Medulla oblongata (tissue), 1 donor: ENCODE results near the gene ADISSP.
A peak's percentile ranks its signal among the peaks of the same experiment; 100 is the strongest.
"Not testable (repeated sequence)": the region's sequence is repeated elsewhere in the genome, so short reads cannot be mapped to it uniquely, and the experiment has no call there.

ENCODE experiments used
- DNase-seq: peaks from one replicate; pipeline ENCODE4 v3.0.0-alpha.2; 2015; ENCODE audit errors: extremely low spot score

ADISSP gene

DNA sequence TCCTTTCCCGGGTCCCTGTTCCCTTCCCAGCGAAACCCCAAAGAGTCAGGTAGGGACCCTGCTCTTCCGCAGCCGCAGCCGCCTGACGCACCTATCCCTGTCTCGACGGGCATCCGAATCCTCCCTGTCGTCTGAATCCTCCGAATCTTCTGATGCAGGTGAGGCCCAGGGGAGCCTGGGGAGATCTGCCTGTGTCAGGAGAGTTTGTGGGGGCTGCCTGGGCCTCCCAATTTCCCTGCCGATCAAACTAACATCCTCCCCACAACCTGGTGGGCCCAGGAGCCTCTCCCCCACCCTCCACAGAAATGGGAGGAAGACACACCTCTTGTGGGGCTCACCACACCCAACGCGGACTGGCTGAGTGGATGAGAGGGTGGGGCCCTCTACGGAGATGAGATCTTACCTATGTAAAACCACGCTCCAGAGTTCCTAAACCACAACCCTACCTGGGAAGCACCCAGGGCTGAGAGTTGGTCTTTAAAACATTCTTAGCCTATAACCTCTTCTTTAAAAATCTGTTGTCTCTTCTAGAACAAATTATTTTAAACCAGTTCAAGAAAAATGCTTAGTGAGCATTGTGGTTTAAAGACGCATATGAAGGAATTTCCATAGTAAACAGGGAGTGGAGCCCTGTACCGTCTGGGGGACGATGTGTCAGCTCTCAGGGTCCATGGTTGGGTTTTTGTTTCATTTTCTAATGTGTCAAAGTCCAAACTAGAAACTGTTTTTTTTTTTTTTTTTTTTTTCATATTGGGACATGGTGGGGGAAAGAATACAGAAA lies 30.2 kb upstream of the ADISSP start:
- no peak for DNase-seq

DNA sequence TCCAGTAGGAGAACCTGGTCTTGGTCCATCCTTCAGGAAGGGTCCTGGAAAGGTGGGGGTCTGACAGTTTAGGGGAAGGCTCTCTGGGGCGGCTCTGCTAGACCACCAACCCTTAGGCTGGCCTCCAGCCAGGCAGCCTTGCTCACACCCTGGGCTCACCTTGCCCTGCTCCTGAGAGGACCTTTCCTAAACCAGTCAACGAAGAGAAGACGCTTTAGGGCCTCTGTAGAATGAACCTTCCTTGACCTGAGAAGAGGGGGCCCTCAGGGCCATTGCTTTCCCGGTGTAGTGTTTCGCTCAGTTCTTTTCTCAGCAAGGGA lies 29.6 kb upstream of the ADISSP start:
- no peak for DNase-seq

GRCh38 chr20:3796477-3797225 lies 29.1 kb upstream of the ADISSP start:
- no peak for DNase-seq

DNA sequence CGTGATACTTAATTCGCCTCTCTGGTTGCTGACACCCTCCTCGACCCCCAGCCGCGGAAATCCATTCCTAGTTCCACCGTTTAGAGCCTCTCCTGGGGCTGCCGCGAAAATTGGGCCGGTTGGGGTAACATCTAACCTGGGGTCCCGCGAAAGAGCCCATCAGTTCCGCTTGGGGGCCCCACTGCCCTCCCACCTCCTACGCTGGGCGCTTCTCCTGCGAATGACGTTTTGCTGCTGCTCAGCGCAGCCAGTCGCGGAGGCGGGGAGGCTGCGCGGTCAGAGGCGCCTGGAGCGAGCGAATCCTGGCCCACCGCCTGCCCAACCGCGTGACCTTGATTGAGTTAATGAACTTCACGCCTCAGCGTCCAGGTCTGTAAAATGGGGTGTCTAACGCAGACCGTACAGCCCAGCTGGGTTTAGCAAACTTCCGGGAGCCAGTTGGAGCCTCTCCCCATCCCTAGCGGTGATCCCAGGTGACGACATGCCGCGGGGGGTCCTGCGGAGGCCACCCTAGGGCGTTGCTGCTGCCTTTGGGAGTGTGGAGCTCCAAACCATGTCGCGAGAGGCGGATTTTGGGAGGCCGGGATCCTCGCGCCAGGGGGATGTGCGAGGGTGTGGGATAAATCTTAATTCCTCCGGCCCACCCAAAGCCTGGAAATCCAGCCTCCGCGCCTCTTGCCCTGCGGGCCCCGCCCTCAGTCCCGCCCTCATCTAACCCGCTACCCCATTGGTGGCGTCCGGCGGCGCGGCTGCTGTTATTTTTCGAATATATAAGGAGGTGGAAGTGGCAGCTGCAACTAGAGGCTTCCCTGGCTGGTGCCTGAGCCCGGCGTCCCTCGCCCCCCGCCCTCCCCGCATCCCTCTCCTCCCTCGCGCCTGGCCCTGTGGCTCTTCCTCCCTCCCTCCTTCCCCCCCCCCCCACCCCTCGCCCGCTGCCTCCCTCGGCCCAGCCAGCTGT lies 28.2 kb upstream of the ADISSP start, which contains the start of gene CDC25B:
Gene CDC25B, plus strand, starts transcription at position 800 of the 958 bp plus-strand sequence. CDS start 222 bp downstream, outside the sequence.
- peak; percentile 93 for DNase-seq

GRCh38 chr20:3794701-3795420 lies 27.3 kb upstream of the ADISSP start:
- DNase-seq: no peak

GRCh38 chr20:3794168-3794567 lies 26.6 kb upstream of the ADISSP start:
- not testable (repeated sequence) for DNase-seq

DNA sequence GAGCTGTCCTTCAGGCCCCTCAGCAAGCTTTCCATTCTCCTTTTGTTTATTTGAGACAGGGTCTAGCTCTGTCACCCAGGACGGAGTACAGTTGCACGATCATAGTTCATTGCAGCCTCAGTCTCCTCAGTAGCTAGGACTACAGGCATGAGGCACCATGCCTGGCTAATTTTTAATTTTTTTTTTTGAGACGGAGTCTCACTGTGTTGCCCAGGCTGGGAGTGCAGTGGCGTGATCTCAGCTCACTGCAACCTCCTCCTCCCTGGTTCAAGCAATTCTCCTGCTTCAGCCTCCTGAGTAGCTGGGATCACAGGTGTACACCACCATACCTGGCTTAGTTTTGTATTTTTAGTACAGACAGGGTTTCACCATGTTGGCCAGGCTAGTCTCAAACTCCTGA lies 21.6 kb upstream of the ADISSP start:
- not testable (repeated sequence) for DNase-seq

- no peak for DNase-seq
Measured at GRCh38 chr20:3788685-3789155, 21.2 kb upstream of the ADISSP start.

DNA sequence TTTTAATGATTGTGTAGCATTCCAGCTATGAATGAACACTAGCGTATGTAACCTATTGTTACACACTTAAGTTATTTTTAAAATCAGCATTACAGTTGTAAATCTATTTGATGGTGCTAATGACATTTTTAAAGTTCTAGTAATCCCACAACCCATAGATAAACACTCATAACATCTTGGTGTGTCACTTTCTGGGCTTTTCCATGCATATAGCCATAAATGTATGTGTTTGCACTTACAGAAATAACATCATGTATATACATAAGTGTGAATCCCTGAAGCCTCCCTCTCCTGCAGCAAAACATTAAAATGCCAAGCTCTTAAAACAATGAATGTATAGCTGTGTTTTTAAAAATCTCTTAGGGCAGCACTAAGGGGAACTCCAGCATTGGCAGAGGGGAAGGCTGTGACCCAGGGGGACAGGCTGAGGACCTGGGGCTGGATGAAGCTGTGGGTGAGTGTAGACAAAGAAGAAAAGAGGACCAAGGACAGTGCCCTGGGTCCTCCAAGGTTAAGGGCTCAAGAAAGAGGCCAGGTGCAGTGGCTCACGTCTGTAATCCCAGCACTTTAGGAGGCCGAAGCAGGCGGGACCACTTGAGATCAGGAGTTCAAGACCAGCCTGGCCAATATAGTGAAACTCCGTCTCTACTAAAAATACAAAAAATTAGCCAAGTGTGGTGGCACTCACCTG lies 19.9 kb upstream of the ADISSP start:
- no peak for DNase-seq

DNA sequence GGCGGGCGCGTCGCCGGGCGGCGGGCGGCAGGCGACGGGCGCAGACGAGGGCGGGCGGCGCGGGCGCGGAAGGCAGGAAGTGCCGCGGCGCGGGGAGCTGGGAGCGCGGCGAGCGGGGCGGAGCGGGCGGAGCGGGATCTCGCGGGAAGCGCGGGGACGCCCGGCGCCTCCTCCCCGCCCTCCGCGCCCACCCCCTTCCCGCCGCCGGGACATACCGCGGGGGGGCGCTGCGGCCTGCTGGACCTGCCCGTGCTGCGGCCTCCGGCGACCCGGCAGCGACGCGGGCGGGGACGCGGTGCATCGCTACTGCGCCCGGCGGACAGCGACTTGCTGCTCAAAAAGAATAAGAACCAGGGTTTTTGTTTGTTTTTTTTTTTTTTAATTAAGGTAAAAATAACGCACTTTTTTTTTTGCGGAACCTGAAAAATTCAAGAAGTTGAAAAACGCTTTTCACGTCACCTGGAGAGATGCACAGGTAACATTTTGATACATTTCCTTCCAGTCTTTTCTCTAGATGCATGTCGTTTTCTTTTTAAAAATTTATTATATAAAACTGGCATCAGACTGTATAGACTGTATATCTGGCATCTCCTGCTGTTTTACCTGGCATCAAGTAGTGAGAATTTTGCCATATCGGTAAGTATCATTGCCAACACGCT lies 19.2 kb upstream of the ADISSP start, which contains the start of gene CENPB:
Gene CENPB, minus strand, starts transcription at position 76 of the 659 bp plus-strand sequence. CDS start 257 bp downstream, outside the sequence.
- DNase-seq: peak; percentile 89

DNA sequence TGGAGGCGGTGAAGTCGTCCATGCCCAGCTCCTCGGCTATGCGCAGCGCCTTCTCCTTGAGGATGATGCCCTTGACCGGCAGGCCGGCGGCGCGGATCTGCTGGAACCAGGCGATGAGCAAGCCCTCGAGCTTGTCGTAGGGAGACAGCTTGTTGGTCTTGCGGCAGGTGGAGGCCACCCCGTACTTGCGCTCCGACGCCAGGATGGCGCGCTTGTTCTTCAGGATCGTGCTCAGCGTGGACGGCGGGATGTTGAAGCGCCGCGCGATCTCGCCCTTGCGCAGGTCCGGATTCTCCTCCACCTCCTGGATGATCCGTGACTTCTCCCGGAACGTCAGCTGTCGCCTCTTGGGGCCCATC lies 18.6 kb upstream of the ADISSP start:
- no peak for DNase-seq

DNA sequence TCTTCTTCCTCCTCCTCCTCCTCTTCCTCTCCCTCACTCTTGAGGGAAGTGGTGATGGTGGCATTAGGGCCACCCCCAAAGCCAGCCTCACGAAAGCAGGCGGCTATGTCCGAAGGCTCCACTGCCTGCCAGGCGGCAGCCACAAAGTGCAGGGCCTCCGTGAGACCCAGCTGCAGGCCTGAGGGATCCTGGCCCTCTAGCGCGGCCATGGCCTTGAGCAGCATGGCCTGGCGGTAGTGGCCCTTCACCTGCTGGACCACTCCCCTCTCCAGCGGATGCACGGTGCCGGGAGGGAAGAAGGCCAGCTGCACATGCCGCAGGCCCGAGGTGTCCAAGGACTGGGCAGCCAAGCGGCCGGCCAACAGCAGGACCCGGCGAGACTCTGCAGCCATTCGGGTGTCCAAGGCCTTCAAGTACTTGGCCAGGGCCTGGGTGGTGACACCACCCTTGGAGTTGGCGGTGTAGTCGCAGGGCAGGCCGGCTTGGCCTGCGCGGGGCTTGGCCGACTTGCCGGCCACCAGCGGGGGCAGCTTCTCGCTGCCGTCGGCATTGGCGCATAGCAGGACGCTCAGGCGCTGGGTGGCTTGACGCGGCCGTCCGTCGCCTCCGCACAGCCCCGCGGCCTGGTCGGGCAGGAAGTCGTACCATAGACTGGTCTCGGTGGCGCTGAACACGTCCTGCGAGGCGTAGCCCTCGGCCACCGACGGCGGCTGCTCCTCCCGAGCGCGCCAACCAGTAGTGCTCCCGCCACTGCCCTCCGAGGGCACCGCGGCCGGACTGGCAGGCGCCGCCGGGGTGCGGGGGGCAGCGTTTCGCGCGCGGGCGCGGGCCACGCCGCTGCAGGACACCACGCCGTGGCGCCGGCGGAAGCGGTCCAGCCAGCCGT lies 17.9 kb upstream of the ADISSP start:
- DNase-seq: no peak

GRCh38 chr20:3784863-3785239 lies 17.3 kb upstream of the ADISSP start:
- no peak for DNase-seq

DNA sequence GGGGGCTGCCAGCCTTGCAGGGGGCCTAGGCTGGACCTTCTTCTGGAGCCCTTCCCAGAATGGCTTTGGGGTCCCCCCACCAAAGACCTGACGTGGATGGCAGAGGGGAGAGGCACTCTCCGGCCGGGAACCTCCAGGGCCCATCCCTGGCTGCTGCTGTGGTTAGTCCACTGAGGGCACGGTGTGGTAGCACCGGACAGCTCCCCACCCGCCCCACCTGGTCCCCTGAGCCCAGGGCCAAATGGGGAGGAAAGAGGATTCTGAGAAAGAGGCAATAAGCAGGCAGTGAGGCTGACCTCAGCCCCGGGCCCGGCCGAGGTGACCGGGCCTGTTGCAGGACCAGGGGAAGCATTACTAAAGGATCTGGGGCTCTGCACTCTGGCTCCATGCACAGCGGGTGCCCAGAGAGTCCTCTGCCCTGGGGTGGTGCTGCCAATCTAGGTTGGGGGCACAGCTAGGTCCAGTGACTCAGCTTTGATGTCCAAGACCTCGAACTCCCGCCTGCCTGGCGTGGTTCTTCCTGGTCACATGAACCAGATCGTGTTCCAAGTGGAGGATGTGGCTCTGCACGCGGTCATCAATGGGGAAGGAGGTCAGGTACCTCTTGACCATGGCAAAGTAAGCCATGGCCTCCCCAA lies 16.8 kb upstream of the ADISSP start:
- no peak for DNase-seq

GRCh38 chr20:3783511-3784195 lies 16.1 kb upstream of the ADISSP start:
- DNase-seq: peak; percentile 70

DNA sequence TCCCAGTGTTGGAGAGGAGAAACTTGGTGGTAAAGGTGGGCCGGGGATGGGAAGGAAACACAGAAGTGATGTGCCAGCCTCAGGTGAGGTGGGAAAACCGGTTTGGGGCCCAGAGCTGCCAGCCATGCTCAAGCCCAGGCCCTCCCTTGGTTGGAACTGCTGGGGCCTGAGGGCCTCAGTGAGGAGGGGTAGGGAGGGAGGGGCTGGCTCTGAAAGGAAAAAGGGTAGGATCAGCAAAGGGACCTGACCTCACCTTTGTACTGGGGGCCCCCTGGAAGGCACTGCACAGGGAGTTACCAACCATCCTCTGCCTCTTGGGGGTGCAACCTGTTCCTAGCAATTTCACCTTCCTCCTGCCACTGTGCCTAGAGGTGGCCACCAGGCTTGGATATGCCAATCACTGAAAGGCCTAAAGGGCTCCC lies 15.5 kb upstream of the ADISSP start:
- no peak for DNase-seq

DNA sequence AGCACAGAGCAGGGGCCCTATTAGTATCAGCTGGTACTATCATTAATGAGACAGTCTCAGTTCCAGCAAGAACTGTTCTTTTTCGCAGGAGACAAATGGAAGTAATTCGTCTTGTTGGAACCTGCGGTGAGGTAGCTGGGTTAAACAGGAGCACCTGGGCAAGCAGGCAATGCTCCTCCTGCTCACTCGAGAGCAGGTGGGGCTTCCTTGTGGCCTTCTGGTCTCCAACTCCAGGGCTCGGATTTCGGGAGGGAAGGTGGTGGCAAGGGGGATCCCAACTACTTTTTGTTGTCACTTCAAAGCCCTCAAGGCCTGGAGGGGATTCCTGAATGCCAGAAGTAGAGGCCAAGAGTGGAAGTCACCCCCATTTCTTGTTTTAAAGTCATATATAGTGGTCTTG lies 15.0 kb upstream of the ADISSP start:
- no peak for DNase-seq
